ENCODE data around the gene AREG. TPM values are rescaled to one million over a fixed set of nuclear protein-coding genes. Genes with fewer than 3 reads are reported as not detected.

The AREG gene
- polyA plus RNA-seq, 2 of the 4 experiments (the other 2 are of a cell fraction), result 52.2 to 187 TPM

DNA sequence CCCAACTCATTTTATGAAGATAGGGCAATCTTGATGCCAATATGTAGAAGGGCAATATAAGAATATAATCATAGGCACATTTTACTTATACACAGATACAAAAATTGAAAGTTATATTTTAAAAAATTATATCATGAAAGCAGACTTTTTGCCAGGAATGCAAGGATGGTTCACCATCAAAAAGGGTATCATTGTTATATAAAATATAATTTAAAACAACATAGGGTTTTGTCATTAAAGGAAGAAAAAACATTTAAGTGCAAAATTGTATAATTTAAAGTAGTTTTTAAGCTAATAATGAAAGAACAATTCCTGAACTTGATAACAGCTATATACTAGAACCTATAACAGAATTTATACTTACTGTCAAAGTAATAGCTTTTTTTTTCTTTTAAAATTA, 15.9 kb downstream of the AREG start:
- H3K9me3 ChIP-seq, result peaks cover 6% of the 10 kb centered on the region; the same call in 2 of the 3 replicates
- ATAC-seq (no peak), FAIRE-seq (no peak), DNase-seq (ENCODE audit: low read depth in 1 of 2, low spot score in 1 of 2) (no peak)
- CTCF ChIA-PET, result interaction anchor here (1.5 kb wide), 1 partner anchor 16 kb away, joined by 5 read pairs; the partner anchor contains the start of gene AREG
- no peak overlapping the region for H3K27ac ChIP-seq
- H3K4me3 ChIP-seq, result no peak overlapping the region
- no peaks in the 10 kb centered on the region for H3K4me1 ChIP-seq
- POLR2A ChIA-PET, result no interaction called here
- TF ChIP-seq FOXS1 (CRISPR knock-in tag; IDR thresholded peaks at IDR 0.05) (no peak), MAZ (IDR thresholded peaks at IDR 0.05; ENCODE audit: borderline replicate concordance, low read depth, low read length) (no peak), CEBPB (IDR thresholded peaks at IDR 0.05) (no peak), EP300 (IDR thresholded peaks at IDR 0.05) (no peak), HEYL (CRISPR knock-in tag; IDR thresholded peaks at IDR 0.05) (no peak), ZSCAN20 (CRISPR knock-in tag; IDR thresholded peaks at IDR 0.05) (no peak), BHLHE40 (IDR thresholded peaks at IDR 0.05; ENCODE audit: low read depth, low read length) (no peak), SMC3 (IDR thresholded peaks at IDR 0.05) (no peak), MYC (IDR thresholded peaks at IDR 0.05; ENCODE audit: borderline replicate concordance, low read length) (no peak), RAD21 (conservative IDR thresholded peaks at IDR 0.05 in 1 of 2, IDR thresholded peaks at IDR 0.05 in 1 of 2) (no peak), ZFP36 (IDR thresholded peaks at IDR 0.05; ENCODE audit: borderline replicate concordance, partially characterized antibody) (no peak), RFX5 (IDR thresholded peaks at IDR 0.05) (no peak), NR3C1 (IDR thresholded peaks at IDR 0.05) (no peak), EHMT2 (IDR thresholded peaks at IDR 0.05; ENCODE audit: low read depth) (no peak)
- TF ChIP-seq, protein P1, sequence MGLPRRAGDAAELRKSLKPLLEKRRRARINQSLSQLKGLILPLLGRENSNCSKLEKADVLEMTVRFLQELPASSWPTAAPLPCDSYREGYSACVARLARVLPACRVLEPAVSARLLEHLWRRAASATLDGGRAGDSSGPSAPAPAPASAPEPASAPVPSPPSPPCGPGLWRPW (IDR thresholded peaks at IDR 0.05), result no peak
- TF ChIP-seq, protein P2, sequence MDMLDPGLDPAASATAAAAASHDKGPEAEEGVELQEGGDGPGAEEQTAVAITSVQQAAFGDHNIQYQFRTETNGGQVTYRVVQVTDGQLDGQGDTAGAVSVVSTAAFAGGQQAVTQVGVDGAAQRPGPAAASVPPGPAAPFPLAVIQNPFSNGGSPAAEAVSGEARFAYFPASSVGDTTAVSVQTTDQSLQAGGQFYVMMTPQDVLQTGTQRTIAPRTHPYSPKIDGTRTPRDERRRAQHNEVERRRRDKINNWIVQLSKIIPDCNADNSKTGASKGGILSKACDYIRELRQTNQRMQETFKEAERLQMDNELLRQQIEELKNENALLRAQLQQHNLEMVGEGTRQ (IDR thresholded peaks at IDR 0.05), result no peak
- no peak overlapping the region for H3K4me2 ChIP-seq

DNA sequence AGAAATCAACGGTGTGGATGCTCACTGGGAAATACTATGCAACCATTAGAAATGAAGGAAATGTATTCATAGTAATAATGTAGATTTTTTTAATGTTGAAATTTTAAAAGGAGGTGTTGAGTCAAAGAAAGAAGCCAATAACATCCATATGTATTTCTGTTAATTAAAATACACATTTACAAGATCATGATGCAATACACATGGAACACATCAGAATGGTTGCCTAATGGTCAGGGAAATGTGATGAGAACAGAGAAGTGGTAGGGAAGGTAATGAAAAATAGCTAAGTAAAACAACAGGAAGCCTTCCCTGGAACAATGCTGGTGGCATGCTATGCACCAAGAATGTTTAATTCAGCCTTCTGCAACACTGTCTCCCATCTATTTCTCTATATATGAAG, 18.2 kb downstream of the AREG start:
- Histone ChIP-seq H3K9me3 (peaks cover 6% of the 10 kb centered on the region; the same call in 2 of the 3 replicates), H3K4me1 (no peaks in the 10 kb centered on the region), H3K4me2 (no peak overlapping the region), H3K4me3 (no peak overlapping the region), H3K27ac (no peak overlapping the region)
- ATAC-seq (no peak), DNase-seq (ENCODE audit: low read depth in 1 of 2, low spot score in 1 of 2) (no peak), FAIRE-seq (no peak)
- ChIA-PET POLR2A (no interaction called here), CTCF (interaction anchor here (1.5 kb wide), 1 partner anchor 12 kb away, joined by 4 read pairs; no protein-coding TSS in a partner anchor)
- 92% methylated on average over 1 of the region's 1 CpG for WGBS (ENCODE audit: missing lambda C conversion rate)
- TF ChIP-seq, protein P3, sequence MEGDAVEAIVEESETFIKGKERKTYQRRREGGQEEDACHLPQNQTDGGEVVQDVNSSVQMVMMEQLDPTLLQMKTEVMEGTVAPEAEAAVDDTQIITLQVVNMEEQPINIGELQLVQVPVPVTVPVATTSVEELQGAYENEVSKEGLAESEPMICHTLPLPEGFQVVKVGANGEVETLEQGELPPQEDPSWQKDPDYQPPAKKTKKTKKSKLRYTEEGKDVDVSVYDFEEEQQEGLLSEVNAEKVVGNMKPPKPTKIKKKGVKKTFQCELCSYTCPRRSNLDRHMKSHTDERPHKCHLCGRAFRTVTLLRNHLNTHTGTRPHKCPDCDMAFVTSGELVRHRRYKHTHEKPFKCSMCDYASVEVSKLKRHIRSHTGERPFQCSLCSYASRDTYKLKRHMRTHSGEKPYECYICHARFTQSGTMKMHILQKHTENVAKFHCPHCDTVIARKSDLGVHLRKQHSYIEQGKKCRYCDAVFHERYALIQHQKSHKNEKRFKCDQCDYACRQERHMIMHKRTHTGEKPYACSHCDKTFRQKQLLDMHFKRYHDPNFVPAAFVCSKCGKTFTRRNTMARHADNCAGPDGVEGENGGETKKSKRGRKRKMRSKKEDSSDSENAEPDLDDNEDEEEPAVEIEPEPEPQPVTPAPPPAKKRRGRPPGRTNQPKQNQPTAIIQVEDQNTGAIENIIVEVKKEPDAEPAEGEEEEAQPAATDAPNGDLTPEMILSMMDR (IDR thresholded peaks at IDR 0.05), result no peak
- TF ChIP-seq FOXS1 (CRISPR knock-in tag; IDR thresholded peaks at IDR 0.05) (no peak), CHD4 (IDR thresholded peaks at IDR 0.05; ENCODE audit: borderline replicate concordance) (no peak), RNF2 (IDR thresholded peaks at IDR 0.05; ENCODE audit: borderline replicate concordance, low read depth) (no peak), KDM5A (IDR thresholded peaks at IDR 0.05) (no peak), SMC3 (IDR thresholded peaks at IDR 0.05) (no peak), MAFK (IDR thresholded peaks at IDR 0.05; ENCODE audit: partially characterized antibody) (no peak), NFE2L2 (conservative IDR thresholded peaks at IDR 0.05; ENCODE audit: low read length) (no peak), JUN (IDR thresholded peaks at IDR 0.05) (no peak), CEBPB (IDR thresholded peaks at IDR 0.05) (no peak), NPAS2 (CRISPR knock-in tag; IDR thresholded peaks at IDR 0.05; ENCODE audit: borderline replicate concordance) (no peak), ZFP36 (IDR thresholded peaks at IDR 0.05; ENCODE audit: borderline replicate concordance, partially characterized antibody) (no peak)
- TF ChIP-seq, protein P4, sequence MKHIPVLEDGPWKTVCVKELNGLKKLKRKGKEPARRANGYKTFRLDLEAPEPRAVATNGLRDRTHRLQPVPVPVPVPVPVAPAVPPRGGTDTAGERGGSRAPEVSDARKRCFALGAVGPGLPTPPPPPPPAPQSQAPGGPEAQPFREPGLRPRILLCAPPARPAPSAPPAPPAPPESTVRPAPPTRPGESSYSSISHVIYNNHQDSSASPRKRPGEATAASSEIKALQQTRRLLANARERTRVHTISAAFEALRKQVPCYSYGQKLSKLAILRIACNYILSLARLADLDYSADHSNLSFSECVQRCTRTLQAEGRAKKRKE (CRISPR knock-in tag; IDR thresholded peaks at IDR 0.05; ENCODE audit: low read depth), result no peak
- TF ChIP-seq, protein P5, sequence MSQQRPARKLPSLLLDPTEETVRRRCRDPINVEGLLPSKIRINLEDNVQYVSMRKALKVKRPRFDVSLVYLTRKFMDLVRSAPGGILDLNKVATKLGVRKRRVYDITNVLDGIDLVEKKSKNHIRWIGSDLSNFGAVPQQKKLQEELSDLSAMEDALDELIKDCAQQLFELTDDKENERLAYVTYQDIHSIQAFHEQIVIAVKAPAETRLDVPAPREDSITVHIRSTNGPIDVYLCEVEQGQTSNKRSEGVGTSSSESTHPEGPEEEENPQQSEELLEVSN (IDR thresholded peaks at IDR 0.05; ENCODE audit: borderline replicate concordance, low read depth), result no peak
- TF ChIP-seq, protein P2 (IDR thresholded peaks at IDR 0.05), result no peak

Measured in A549 (cell line).